K562 (cell line): ENCODE measurements around the gene HEY2. TPM values are rescaled to one million over a fixed set of nuclear protein-coding genes. Genes with fewer than 3 reads are reported as not detected.

Experiments
- ATF1 ChIP-seq, 2 experiments: fragments of 450-650 bp in 1 of 2; IDR thresholded peaks; 2 replicates each; pipeline ENCODE4 v1.6.1; 2016; ENCODE audit warnings: missing compliant biosample characterization in 1 of 2, missing genetic modification characterization in 1 of 2
- CCNT2 ChIP-seq: IDR thresholded peaks from 2 replicates; pipeline ENCODE4 v1.6.1; 2011; ENCODE audit warnings: borderline replicate concordance, low read depth, mild to moderate bottlenecking, moderate library complexity, mixed read lengths, low read length; ENCODE audit not compliant: insufficient read length; ENCODE audit errors: extremely low read depth
- GTF2A2 ChIP-seq: IDR thresholded peaks from 2 replicates; pipeline ENCODE4 v1.6.1; 2016; ENCODE audit warnings: mild to moderate bottlenecking, missing genetic modification characterization, missing compliant biosample characterization
- KDM4B ChIP-seq, 2 experiments: fragments of 450-650 bp in 1 of 2; sonication (generic) in 1 of 2; IDR thresholded peaks; 2 replicates each; pipeline ENCODE4 v1.6.1; 2016 to 2017; ENCODE audit warnings: borderline replicate concordance in 2 of 2, antibody characterized with exemption in 1 of 2, low read depth in 1 of 2, mild to moderate bottlenecking in 1 of 2
- NCOA4 ChIP-seq: fragments of 450-650 bp; IDR thresholded peaks from 2 replicates; pipeline ENCODE4 v1.6.1; 2018; ENCODE audit warnings: mild to moderate bottlenecking; ENCODE audit not compliant: partially characterized antibody
- NONO ChIP-seq, 2 experiments: fragments of 200-400 bp in 1 of 2; fragments of 450-650 bp in 1 of 2; formaldehyde crosslinking in 1 of 2; IDR thresholded peaks; 2 replicates each; pipeline ENCODE4 v1.6.1; 2017; ENCODE audit warnings: low read depth in 2 of 2, mild to moderate bottlenecking in 2 of 2, moderate library complexity in 2 of 2, low read length in 1 of 2
- RAD21 ChIP-seq, 2 experiments: fragments of 250-450 bp in 1 of 2; fragments of 450-650 bp in 1 of 2; sonication (Bioruptor Pico) in 1 of 2; formaldehyde crosslinking in 1 of 2; IDR thresholded peaks in 1 of 2; conservative IDR thresholded peaks in 1 of 2; 2 replicates each; pipeline versions ENCODE4 v1.4.0 to v1.8.0; 2020 to 2022; ENCODE audit warnings: mild to moderate bottlenecking in 2 of 2, moderate library complexity in 1 of 2
- SNIP1 ChIP-seq: fragments of 450-650 bp; IDR thresholded peaks from 2 replicates; pipeline ENCODE4 v1.7.1; 2017; ENCODE audit warnings: low read depth, mild to moderate bottlenecking
- SREBF1 ChIP-seq: fragments of 150-350 bp; IDR thresholded peaks from 2 replicates; pipeline ENCODE4 v1.6.1; 2014; ENCODE audit warnings: antibody characterized with exemption, low read depth, low read length, borderline replicate concordance
- TCF7 ChIP-seq: sonication (generic); IDR thresholded peaks from 2 replicates; pipeline ENCODE4 v1.6.1; 2016; ENCODE audit warnings: antibody characterized with exemption, borderline replicate concordance
- ZFX ChIP-seq: sonication (generic); formaldehyde crosslinking; IDR thresholded peaks from 2 replicates; pipeline ENCODE4 v1.8.0; 2022; ENCODE audit warnings: mild to moderate bottlenecking, missing genetic modification reagents, moderate library complexity
- ZKSCAN3 ChIP-seq: fragments of 250-450 bp; sonication (Bioruptor Pico); IDR thresholded peaks from 2 replicates; pipeline ENCODE4 v1.4.0; 2020
- ZNF24 ChIP-seq: fragments of 450-650 bp; IDR thresholded peaks from 2 replicates; pipeline ENCODE4 v1.6.1; 2016
- ZNF354B ChIP-seq: fragments of 250-450 bp; sonication (Bioruptor Pico); IDR thresholded peaks from 2 replicates; pipeline ENCODE4 v1.4.0; 2020
- ZNF668 ChIP-seq: fragments of 250-450 bp; sonication (Bioruptor Pico); IDR thresholded peaks from 2 replicates; pipeline ENCODE4 v1.8.0; 2022; ENCODE audit warnings: mild to moderate bottlenecking, inconsistent platforms
- polyA plus RNA-seq, 8 experiments: library from polyadenylated mRNA; depleted of rRNA in 4 of 8; stranded (reverse) in 5 of 8; unstranded in 3 of 8; fragments of >200 nt; fragmentation: Nextera tagmentation in 2 of 8; fragmentation: Illumina TruSeq in 1 of 8; extraction: Ambion mirVana in 2 of 8; extraction: Trizol in 1 of 8; gene quantifications; 2 replicates each; pipeline versions ENCODE4 v1.2.1 to v1.2.3, GENCODE V29; 2011 to 2014; ENCODE audit warnings: inconsistent platforms in 1 of 8, missing spikeins in 1 of 8
- total RNA-seq, 7 experiments: library from RNA; depleted of rRNA in 6 of 7; stranded (reverse); fragments of >200 nt in 6 of 7; fragmentation: Illumina TruSeq in 2 of 7; extraction: Trizol in 2 of 7; gene quantifications; 2 replicates each; pipeline versions ENCODE4 v1.2.1 to v1.2.3, GENCODE V29; 2011 to 2021; ENCODE audit warnings: low replicate concordance in 1 of 7
- TF ChIP-seq, protein P1 (sequence below): sonication (generic); formaldehyde crosslinking; IDR thresholded peaks from 2 replicates; pipeline ENCODE4 v1.8.0; 2022; ENCODE audit warnings: mild to moderate bottlenecking, missing genetic modification reagents
- TF ChIP-seq, protein P2 (sequence below), 2 experiments: fragments of 450-650 bp; conservative IDR thresholded peaks; 2 replicates each; pipeline ENCODE4 v1.6.1; 2017; ENCODE audit warnings: mild to moderate bottlenecking in 2 of 2, moderate library complexity in 2 of 2
- TF ChIP-seq, protein P3 (sequence below): sonication (generic); formaldehyde crosslinking; IDR thresholded peaks from 2 replicates; pipeline ENCODE4 v1.8.0; 2023; ENCODE audit warnings: mild to moderate bottlenecking, missing genetic modification reagents
- TF ChIP-seq, protein P4 (sequence below): fragments of 200-400 bp; formaldehyde crosslinking; IDR thresholded peaks from 2 replicates; pipeline ENCODE4 v1.6.1; 2017; ENCODE audit warnings: mild to moderate bottlenecking, low read depth, low read length, moderate library complexity

The HEY2 gene
- total and polyA plus RNA-seq, 9 of the 15 experiments (the other 6 are each of a cell fraction or from before 2014, with no cell fraction given) = 0.03 to 0.07 (median 0.06) TPM; not detected in 5

DNA sequence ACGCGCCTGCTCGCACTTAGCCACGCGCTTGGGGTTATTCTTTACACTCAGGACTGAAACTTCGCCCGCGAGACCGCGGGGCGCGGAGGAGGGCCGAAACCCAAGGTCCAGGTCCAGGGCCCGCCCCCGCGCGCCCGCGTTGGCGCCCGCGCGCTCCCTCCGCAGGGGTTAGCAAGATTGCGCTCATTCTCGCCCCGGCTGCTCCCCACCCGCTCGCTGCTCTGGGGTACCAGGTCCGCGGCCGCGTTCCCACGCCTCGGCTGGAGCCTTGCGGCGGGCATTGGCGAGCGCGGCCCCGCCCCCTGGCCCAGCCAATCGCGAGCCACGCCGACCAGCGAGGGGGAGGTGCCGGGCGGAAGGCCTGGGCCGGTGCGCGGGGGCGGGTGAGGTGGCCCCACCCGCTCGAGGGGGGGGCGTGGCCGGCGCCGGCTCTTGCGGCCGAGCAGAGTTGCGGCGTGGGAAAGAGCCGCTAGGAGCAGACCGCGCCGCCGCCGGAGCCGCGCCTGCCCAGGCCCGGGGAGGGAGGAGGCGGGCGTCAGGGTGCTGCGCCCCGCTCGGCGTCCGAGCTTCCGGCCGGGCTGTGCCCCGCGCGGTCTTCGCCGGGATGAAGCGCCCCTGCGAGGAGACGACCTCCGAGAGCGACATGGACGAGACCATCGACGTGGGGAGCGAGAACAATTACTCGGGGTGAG lies at the start of gene HEY2 (continued):
- TF ChIP-seq ZNF668 (CRISPR knock-in tag) = no peak
- TF ChIP-seq, protein P1, sequence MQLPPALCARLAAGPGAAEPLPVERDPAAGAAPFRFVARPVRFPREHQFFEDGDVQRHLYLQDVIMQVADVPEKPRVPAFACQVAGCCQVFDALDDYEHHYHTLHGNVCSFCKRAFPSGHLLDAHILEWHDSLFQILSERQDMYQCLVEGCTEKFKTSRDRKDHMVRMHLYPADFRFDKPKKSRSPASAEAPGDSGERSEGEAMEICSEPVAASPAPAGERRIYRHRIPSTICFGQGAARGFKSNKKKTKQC (CRISPR knock-in tag) = peak; percentile 71; the same call in 1 of the 2 replicates
- no peak for TF ChIP-seq RAD21 (CRISPR knock-in tag; conservative IDR thresholded peaks at IDR 0.05 in 1 of 2, IDR thresholded peaks at IDR 0.05 in 1 of 2)
- TF ChIP-seq ZNF24 = no peak
- no peak for TF ChIP-seq SREBF1
- TF ChIP-seq, protein P2, sequence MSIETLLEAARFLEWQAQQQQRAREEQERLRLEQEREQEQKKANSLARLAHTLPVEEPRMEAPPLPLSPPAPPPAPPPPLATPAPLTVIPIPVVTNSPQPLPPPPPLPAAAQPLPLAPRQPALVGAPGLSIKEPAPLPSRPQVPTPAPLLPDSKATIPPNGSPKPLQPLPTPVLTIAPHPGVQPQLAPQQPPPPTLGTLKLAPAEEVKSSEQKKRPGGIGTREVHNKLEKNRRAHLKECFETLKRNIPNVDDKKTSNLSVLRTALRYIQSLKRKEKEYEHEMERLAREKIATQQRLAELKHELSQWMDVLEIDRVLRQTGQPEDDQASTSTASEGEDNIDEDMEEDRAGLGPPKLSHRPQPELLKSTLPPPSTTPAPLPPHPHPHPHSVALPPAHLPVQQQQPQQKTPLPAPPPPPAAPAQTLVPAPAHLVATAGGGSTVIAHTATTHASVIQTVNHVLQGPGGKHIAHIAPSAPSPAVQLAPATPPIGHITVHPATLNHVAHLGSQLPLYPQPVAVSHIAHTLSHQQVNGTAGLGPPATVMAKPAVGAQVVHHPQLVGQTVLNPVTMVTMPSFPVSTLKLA (conservative IDR thresholded peaks at IDR 0.05) = peak in 1 of 2 experiments; percentile 50; a peak in 2 of 4 replicates
- TF ChIP-seq ZKSCAN3 (CRISPR knock-in tag) = no peak
- TF ChIP-seq, protein P3, sequence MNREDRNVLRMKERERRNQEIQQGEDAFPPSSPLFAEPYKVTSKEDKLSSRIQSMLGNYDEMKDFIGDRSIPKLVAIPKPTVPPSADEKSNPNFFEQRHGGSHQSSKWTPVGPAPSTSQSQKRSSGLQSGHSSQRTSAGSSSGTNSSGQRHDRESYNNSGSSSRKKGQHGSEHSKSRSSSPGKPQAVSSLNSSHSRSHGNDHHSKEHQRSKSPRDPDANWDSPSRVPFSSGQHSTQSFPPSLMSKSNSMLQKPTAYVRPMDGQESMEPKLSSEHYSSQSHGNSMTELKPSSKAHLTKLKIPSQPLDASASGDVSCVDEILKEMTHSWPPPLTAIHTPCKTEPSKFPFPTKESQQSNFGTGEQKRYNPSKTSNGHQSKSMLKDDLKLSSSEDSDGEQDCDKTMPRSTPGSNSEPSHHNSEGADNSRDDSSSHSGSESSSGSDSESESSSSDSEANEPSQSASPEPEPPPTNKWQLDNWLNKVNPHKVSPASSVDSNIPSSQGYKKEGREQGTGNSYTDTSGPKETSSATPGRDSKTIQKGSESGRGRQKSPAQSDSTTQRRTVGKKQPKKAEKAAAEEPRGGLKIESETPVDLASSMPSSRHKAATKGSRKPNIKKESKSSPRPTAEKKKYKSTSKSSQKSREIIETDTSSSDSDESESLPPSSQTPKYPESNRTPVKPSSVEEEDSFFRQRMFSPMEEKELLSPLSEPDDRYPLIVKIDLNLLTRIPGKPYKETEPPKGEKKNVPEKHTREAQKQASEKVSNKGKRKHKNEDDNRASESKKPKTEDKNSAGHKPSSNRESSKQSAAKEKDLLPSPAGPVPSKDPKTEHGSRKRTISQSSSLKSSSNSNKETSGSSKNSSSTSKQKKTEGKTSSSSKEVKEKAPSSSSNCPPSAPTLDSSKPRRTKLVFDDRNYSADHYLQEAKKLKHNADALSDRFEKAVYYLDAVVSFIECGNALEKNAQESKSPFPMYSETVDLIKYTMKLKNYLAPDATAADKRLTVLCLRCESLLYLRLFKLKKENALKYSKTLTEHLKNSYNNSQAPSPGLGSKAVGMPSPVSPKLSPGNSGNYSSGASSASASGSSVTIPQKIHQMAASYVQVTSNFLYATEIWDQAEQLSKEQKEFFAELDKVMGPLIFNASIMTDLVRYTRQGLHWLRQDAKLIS (CRISPR knock-in tag) = no peak
- TF ChIP-seq, protein P4, sequence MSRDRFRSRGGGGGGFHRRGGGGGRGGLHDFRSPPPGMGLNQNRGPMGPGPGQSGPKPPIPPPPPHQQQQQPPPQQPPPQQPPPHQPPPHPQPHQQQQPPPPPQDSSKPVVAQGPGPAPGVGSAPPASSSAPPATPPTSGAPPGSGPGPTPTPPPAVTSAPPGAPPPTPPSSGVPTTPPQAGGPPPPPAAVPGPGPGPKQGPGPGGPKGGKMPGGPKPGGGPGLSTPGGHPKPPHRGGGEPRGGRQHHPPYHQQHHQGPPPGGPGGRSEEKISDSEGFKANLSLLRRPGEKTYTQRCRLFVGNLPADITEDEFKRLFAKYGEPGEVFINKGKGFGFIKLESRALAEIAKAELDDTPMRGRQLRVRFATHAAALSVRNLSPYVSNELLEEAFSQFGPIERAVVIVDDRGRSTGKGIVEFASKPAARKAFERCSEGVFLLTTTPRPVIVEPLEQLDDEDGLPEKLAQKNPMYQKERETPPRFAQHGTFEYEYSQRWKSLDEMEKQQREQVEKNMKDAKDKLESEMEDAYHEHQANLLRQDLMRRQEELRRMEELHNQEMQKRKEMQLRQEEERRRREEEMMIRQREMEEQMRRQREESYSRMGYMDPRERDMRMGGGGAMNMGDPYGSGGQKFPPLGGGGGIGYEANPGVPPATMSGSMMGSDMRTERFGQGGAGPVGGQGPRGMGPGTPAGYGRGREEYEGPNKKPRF = no peak
- no peak for TF ChIP-seq SNIP1
- TF ChIP-seq ZFX (CRISPR knock-in tag) = peak; percentile 66
- no peak for TF ChIP-seq ZNF354B
- no peak for TF ChIP-seq KDM4B (IDR thresholded peaks at IDR 0.05; ENCODE audit: borderline replicate concordance in 2 of 2, low read depth in 1 of 2)
- TF ChIP-seq TCF7 = no peak
- no peak for TF ChIP-seq NONO (IDR thresholded peaks at IDR 0.05; ENCODE audit: low read depth in 2 of 2, low read length in 1 of 2)
- TF ChIP-seq ATF1 (CRISPR knock-in tag; IDR thresholded peaks at IDR 0.05) = no peak
- peak; percentile 54; the same call in 1 of the 2 replicates for TF ChIP-seq ATF1 (tag; IDR thresholded peaks at IDR 0.05)
- peak; percentile 77 for TF ChIP-seq CCNT2
- TF ChIP-seq GTF2A2 (tag) = no peak
- no peak for TF ChIP-seq NCOA4
